Hepatic stellate cell (primary cell): Measurements from ENCODE around the gene CACNG5.
A peak's percentile ranks its signal among the peaks of the same experiment; 100 is the strongest.

Experiments used
- DNase-seq: peaks from one replicate; pipeline ENCODE4 v3.0.0; 2011; ENCODE audit warnings: low spot score

CACNG5 gene, protein sequence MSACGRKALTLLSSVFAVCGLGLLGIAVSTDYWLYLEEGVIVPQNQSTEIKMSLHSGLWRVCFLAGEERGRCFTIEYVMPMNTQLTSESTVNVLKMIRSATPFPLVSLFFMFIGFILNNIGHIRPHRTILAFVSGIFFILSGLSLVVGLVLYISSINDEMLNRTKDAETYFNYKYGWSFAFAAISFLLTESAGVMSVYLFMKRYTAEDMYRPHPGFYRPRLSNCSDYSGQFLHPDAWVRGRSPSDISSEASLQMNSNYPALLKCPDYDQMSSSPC

GRCh38 chr17:66834919-66835454 lies at the start of gene CACNG5:
Gene CACNG5, plus strand, starts transcription at chr17:66835117. Its CDS starts 42,216 bp downstream, at chr17:66877333.
- DNase-seq: no peak

DNA sequence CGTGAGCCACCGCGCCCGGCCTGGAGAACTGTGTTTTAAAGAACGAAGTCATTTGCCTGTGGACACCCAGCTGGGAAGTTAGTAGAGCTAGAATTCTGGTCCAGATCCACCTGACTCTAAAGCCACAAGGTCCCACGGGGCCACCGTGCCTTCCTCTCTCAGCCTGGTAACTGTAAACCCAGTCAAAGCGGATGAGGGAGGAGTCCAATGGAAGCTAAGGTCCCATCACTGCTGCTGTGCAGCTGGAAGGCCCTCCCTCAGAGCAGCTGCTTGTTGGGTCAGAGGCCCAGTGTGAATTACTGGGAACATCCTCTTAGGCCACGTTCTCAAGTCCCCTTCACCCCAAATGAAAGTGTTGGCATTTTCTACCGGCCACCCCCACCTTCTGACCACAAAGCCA lies 48.8 kb upstream of the CACNG5 start:
- no peak for DNase-seq

- DNase-seq: no peak
Observed at GRCh38 chr17:66787914-66788313, 47.0 kb upstream of the CACNG5 start.

GRCh38 chr17:66789093-66789492 lies 45.8 kb upstream of the CACNG5 start:
- DNase-seq: no peak

- DNase-seq: peak; percentile 26
Observed at GRCh38 chr17:66789961-66790437, 44.9 kb upstream of the CACNG5 start.

- DNase-seq: peak; percentile 53
Observed at GRCh38 chr17:66790501-66791061, 44.3 kb upstream of the CACNG5 start.

GRCh38 chr17:66791347-66791746 lies 43.6 kb upstream of the CACNG5 start:
- no peak for DNase-seq

DNA sequence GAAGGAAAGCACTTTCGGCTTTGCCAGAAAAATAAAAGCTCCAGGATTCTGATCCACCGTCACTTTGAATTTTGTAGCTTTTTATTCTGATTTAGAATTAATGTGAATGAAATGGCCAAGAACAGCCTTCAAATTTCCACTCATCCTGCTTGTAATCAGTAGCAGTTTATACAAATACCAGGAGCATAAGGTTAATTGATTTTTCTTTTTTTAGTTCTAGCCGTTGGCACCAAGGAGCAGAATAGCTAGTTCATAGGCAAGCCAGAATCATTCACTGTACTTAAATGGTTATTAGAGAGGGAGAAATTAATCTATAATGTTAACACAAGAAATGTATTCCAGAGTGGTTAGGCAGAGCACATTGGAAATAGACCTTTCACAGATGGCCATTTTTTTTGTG lies 41.1 kb upstream of the CACNG5 start:
- DNase-seq: no peak

DNA sequence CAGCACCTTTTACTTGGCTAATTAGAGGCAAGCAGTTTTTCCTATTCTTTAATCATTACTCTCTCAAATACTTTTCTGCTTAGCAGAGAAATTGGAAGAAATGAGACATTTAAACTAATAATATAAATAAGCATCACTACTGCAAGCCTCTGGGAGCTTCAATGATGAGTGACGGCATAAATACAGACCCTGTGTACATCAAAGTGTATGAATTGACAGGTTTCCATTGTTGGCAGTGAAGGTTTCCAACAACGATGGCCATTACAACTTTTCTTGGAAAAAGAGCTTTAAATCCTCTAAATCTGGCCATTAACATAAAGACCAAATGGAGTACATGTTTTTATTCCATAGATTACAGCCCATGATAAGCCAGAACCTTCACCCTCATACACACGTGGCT lies 39.4 kb upstream of the CACNG5 start:
- no peak for DNase-seq

GRCh38 chr17:66799849-66800537 lies 34.9 kb upstream of the CACNG5 start:
- no peak for DNase-seq

GRCh38 chr17:66803474-66803951 lies 31.4 kb upstream of the CACNG5 start:
- DNase-seq: no peak

GRCh38 chr17:66805567-66805966 lies 29.4 kb upstream of the CACNG5 start:
- no peak for DNase-seq

- no peak for DNase-seq
Observed at GRCh38 chr17:66807182-66807581, 27.7 kb upstream of the CACNG5 start.

- DNase-seq: no peak
Observed at GRCh38 chr17:66809408-66809807, 25.5 kb upstream of the CACNG5 start.

GRCh38 chr17:66810951-66811682 lies 23.8 kb upstream of the CACNG5 start:
- DNase-seq: no peak

DNA sequence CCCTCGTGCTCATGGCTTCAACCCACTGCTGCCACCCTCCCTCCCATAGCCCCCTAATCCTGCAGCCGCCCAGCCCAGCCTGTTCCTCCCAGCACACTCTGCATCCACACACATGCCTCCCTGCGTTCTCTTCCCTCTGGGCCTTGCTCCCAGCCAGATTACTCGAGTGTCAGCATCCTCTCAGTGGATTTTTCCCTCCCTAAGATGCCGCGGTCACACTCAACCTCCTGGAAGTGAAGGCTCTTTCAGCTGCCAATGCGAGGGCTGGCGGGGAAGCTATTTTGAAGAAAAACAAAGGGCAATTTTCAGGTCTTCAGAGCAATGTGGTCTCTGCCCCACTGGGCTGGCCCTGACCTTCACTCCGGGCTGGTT lies 23.2 kb upstream of the CACNG5 start:
- no peak for DNase-seq

- no peak for DNase-seq
Observed at GRCh38 chr17:66812571-66812970, 22.3 kb upstream of the CACNG5 start.

DNA sequence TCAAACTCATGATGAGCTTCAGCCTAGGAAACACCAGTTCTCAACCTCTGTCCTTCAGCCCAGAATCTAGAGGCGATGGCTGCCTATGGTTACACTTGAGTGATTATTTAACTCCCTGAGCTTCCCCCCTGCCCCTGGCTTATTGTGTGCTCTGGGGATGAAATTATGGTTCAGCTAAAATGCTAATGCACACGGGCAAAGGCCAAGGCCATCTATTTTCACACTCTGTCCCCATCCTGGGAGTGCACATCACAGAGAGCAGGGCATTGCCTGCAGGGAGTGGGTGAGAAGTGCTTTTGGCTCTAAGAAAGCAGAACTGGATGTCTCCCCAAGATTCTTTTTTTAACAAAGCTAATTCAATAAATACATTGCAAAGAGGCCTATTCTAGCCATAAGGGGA lies 21.6 kb upstream of the CACNG5 start:
- no peak for DNase-seq

DNA sequence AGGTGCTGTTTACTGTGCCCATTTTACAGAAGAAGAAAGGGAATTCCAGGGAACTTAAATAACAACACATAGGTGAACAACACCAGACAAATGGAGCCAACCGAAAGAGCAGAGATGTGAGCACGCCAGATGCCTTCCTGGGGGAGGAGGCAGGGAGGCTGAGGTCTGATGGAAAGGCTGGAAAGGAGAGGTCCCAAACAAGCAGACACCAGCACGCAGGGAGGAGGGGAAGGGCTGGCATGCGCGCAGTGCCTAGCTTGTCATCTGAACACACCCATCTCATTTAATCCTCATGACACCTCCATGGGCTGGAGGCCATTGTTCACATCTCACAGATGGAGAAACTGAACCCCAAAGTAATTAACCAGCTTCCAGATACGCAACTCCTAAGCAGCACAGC lies 20.9 kb upstream of the CACNG5 start:
- no peak for DNase-seq

GRCh38 chr17:66814570-66814969 lies 20.3 kb upstream of the CACNG5 start:
- no peak for DNase-seq

DNA sequence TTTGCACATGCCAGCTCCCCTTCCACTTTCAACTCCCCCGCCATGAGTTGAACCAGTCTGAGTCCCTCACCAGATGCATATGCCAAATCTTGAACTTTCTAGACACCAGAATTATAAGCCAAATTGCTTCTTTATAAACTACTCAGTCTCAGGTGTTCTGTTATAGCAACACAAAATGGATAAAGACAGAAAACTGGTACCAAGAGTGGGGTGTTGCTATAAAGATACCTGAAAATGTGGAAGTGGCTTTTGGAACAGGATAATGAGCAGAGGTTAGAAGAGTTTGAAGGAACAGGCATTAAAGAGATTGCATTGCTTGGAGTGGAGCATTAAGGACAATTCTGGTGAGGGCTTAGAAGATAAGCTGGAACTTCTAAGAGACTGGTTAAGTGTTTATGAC lies 17.2 kb upstream of the CACNG5 start:
- no peak for DNase-seq

DNA sequence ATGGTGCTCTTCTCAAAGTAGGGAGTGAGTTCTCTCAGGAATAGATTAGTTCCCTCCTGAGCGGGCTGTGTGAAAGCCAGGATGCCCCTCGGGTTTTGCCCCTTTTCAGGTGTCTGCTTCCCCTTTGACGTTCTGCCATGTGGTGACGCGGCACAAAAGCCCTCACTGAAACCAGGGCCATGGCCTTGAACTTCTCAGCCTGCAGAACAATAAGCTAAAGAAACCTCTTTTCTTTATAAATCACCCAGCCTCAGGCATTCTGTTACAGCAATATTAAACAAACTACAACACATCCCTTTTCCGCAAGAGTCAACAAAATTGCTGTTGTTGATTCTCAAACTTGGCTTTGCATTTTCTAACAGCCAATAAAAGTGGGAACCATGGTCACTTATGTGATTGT lies 15.5 kb upstream of the CACNG5 start:
- DNase-seq: no peak
